Rectal smooth muscle tissue (tissue), 1 donor: Measurements from ENCODE around the gene DNAJA3.

Experiments used
- H3K27ac ChIP-seq: one replicate; pipeline ENCODE4 v1.7.0; 2013; ENCODE audit warnings: low read depth, low read length, inconsistent platforms
- H3K27me3 ChIP-seq: one replicate; pipeline ENCODE4 v1.7.0; 2013; ENCODE audit warnings: low read length; ENCODE audit not compliant: control insufficient read depth, insufficient read depth
- H3K36me3 ChIP-seq: one replicate; pipeline ENCODE4 v1.7.0; 2013; ENCODE audit warnings: low read length; ENCODE audit not compliant: control insufficient read depth, insufficient read depth
- H3K4me1 ChIP-seq: one replicate; pipeline ENCODE4 v1.7.0; 2013; ENCODE audit warnings: low read length; ENCODE audit not compliant: control insufficient read depth, insufficient read depth
- H3K4me3 ChIP-seq: one replicate; pipeline ENCODE4 v1.7.0; 2013; ENCODE audit warnings: low read length
- H3K9ac ChIP-seq: one replicate; pipeline ENCODE4 v1.7.0; 2013; ENCODE audit warnings: low read length

Gene DNAJA3

DNA sequence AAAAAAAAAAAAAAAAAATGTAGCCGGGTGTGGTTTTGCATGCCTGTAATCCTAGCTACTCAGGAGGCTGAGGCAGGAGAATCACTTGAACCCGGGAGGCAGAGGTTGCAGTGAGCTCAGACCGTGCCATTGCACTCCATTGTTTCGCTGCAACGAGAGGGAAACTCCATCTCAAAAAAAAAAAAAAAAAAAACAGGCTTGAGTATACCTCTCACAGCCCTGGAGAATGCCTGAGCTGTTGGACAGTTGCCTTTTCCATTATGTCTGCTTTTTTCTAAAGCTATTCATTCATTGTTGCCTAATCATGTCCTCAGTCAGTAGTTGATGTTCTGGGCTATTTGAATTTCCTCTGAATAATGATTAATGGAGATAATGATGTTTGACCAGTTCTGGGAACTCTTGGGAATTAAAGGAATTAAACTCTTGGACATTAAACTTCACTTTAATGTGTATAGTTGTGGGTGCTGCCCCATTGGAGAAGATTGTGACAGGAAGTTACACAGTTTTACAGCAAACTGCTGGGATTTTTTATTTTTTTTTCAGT is 62.4 kb downstream of the DNAJA3 start:
- Histone ChIP-seq H3K4me3 (no peak overlapping the region), H3K9ac (no peak overlapping the region), H3K27ac (no peak overlapping the region), H3K4me1 (no peaks in the 10 kb centered on the region), H3K27me3 (no peaks in the 10 kb centered on the region), H3K36me3 (peaks cover 6% of the 10 kb centered on the region)

DNA sequence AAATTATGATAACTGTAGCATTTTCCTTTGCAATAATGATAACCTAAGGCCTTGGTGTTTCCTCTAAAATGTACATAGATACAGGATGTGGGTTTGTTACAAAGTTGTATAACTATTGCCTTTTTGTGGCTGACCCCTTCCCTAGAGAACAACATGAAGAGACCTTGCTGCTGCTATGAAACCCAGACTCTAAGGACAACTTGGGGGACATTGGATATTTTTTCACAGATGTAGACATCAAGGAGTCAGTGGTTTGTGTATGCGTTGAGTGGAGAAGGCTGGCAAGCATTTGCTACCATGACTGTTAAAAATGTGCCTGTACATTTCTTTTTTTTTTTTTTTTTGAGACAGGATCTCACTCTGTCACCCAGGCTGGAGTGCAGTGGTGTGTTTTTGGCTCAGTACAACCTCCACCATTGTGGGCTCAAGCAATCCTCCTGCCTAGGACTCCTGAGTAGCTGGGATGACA is 62.9 kb downstream of the DNAJA3 start:
- no peak overlapping the region for H3K4me3 ChIP-seq
- no peak overlapping the region for H3K9ac ChIP-seq
- H3K36me3 ChIP-seq: peaks cover 6% of the 10 kb centered on the region
- H3K27me3 ChIP-seq: no peaks in the 10 kb centered on the region
- H3K4me1 ChIP-seq: no peaks in the 10 kb centered on the region
- H3K27ac ChIP-seq: no peak overlapping the region

DNA sequence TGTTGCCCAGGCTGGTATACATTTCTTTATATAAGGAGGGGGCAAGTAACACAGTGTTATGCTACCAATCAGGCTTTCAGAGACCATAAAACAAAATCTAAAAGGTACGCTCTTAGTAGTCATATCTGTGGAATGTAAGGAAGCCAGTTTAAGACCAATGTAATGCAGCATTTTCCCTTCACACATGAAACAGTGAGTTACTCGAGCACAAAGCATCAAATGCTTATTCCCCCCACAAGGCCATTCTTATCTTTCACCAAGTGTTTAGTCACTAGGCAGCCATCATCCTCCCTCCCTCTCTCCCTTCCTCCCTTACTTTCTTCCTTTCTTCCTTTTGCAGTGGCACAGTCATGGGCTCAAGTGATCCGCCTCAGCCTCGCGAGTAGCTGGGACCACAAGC is 63.4 kb downstream of the DNAJA3 start:
- H3K36me3 ChIP-seq: peaks cover 6% of the 10 kb centered on the region
- H3K27ac ChIP-seq: no peak overlapping the region
- no peak overlapping the region for H3K9ac ChIP-seq
- H3K4me3 ChIP-seq: no peak overlapping the region
- H3K27me3 ChIP-seq: no peaks in the 10 kb centered on the region
- H3K4me1 ChIP-seq: no peaks in the 10 kb centered on the region

DNA sequence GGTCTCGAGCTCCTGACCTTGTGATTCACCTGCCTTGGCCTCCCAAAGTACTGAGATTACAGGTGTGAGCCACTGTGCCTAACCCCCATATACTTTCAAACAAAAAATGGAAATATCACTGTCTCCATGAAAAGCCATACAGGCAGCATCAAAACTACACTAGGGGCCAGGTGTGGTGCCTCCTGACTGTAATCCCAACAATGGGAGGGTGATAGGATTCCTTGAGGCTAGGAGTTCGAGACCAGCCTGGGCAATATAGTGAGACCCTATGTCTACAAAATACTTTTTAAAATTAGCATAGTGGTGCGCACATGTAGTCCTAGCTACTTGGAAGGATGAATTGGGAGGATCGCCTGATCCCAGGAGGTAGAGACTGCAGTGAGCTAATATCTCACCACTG is 66.2 kb downstream of the DNAJA3 start:
- no peak overlapping the region for H3K4me3 ChIP-seq
- H3K9ac ChIP-seq: no peak overlapping the region
- H3K36me3 ChIP-seq: peaks cover 2% of the 10 kb centered on the region
- H3K27me3 ChIP-seq: no peaks in the 10 kb centered on the region
- no peaks in the 10 kb centered on the region for H3K4me1 ChIP-seq
- H3K27ac ChIP-seq: no peak overlapping the region

DNA sequence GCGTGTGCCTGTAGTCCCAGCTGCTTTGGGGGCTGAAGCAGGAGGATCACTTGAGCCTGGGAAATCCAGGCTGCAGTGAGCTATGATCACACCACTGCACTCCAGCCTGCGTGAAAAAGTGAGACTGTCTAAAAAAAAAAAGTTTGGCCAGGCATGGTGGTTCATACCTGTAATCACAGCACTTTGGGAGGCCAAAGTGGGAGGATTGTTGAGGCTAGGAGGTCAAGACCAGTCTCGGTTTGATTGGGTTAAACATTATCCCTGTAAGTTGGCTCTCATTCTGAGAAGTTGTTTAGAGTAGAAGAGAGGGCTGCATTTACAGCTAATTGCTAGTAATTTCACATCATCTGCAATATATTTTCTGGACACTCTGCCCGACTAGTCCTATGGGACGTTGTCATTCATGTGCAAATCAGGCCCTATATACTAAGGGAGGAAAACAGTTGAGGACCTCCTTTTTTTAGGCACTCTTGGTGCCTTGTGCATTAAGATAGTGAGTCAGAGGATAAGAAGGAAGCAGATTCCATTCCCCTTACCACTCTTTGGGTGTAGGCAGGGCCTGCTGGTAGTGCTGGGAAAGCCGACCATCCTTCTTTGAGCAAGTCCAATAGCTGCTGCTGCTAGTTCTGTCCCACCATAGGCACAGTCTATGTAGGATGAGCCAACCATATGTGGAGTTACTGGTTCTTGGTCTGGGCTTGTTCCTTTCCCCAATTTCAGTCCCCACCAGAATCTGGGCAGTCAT is 69.2 kb downstream of the DNAJA3 start:
- peaks cover 3% of the 10 kb centered on the region for H3K4me1 ChIP-seq
- H3K4me3 ChIP-seq: no peak overlapping the region
- no peak overlapping the region for H3K27ac ChIP-seq
- no peaks in the 10 kb centered on the region for H3K27me3 ChIP-seq
- no peak overlapping the region for H3K9ac ChIP-seq
- peaks cover 5% of the 10 kb centered on the region for H3K36me3 ChIP-seq

DNA sequence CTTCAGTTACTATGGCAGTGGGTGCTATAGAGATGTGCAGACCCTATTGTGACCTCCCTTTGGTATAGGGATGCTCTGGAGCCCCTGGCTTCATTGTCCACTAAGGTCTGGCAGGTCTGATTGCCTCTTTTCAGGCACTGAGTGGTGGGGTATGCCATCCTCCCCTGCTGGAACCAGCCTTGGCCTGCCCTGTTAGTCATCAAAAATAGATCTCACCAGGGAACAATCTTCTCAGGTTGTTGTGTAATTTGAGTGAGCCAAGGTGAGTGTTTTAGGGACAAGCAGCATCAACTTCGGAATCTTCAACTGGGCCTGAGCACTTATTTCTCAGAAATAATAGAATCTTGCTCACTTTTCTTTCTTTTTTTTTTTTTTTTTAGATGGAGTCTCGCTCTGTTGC is 70.1 kb downstream of the DNAJA3 start:
- Histone ChIP-seq H3K36me3 (peaks cover 5% of the 10 kb centered on the region), H3K27me3 (no peaks in the 10 kb centered on the region), H3K27ac (no peak overlapping the region), H3K4me1 (peaks cover 11% of the 10 kb centered on the region), H3K4me3 (no peak overlapping the region), H3K9ac (no peak overlapping the region)

DNA sequence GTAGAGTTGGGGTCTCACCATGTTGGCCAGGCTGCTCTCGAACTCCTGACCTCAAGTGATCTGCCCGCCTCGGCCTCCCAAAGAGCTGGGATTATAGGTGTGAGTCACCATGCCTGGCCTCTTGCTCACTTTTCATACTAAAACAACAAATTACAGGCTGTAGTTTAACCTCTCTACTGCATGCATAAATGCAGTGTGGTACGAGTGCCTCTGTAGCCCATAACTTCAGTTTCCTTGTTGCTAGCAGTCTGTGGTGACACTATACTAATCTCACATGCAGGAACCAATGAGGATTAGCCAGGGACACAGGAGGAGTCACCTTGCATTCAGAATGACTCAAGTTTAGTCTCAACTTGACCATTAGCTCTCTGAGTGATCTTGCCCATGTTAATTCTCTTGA is 70.6 kb downstream of the DNAJA3 start:
- Histone ChIP-seq H3K27ac (no peak overlapping the region), H3K4me1 (peaks cover 13% of the 10 kb centered on the region), H3K4me3 (no peak overlapping the region), H3K9ac (no peak overlapping the region), H3K36me3 (peaks cover 5% of the 10 kb centered on the region), H3K27me3 (no peaks in the 10 kb centered on the region)

DNA sequence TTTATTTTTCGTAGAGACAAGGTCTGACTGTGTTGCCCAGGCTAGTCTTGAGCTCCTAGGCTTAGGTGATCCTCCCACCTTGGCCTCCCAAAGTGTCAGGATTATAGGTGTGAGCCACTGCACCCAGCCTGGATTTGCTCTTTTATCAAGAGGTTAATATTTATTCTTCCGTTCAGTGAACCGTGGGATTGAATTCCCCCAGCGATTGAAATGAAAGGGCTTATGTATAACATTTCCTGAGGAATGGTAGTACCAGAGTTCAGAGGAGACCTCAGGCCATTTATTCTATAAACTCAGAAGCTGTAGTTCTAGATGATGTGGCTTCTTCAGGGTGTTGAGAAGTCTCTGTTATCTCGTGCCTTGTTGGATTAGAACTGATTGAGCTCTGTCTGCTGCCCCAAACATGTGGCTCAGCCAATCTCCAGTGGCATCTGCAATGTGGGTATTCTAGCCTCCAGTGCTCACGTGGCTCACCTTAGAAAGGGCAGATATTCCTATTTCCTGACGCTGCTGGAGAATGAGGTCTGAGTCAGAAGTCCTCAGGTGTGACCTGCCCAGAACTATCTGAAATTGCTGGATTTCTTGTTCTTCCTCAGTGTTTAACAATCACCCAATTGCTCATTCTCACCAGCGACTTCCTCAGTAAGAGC is 73.0 kb downstream of the DNAJA3 start:
- Histone ChIP-seq H3K36me3 (peaks cover 5% of the 10 kb centered on the region), H3K27me3 (no peaks in the 10 kb centered on the region), H3K4me1 (peaks cover 13% of the 10 kb centered on the region), H3K9ac (no peak overlapping the region), H3K4me3 (no peak overlapping the region), H3K27ac (no peak overlapping the region)

DNA sequence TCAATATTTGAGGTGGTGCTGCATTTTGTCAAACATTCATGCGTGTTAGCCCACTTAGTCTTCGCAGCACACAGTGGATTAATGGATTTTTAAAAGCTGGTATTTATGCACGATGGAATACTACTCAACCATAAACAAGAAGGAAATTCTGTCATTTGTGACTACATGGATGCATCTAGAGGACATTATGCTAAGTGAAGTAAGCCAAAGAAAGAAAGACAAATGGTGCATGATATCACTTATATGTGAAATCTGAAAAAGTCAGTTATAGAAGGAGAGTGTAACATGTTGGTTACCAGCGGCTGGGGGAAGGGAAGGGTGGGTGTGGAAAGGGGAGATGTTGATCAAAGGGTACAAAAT is 73.5 kb downstream of the DNAJA3 start:
- peaks cover 5% of the 10 kb centered on the region for H3K36me3 ChIP-seq
- H3K27ac ChIP-seq: no peak overlapping the region
- no peak overlapping the region for H3K4me3 ChIP-seq
- no peak overlapping the region for H3K9ac ChIP-seq
- H3K4me1 ChIP-seq: peaks cover 13% of the 10 kb centered on the region
- H3K27me3 ChIP-seq: no peaks in the 10 kb centered on the region

DNA sequence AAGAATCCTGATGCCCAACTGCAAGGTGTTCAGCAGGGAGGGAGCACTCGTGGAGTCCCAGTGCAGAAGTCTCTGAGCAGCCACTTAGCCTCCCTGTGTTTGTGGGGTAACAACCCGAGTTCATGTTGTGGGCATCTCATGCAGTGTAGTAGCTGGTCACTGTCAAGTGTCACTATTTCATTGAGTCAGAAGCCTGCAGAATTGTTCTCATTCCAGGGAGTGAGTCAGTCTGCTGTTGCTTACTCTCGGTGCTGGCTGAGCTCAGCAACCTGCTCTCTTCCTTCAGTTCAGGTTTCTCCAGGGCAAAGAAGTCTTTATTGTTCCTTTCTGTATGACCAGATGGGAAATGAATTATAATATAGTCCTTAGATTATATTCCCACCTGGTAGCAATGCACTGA is 74.6 kb downstream of the DNAJA3 start:
- Histone ChIP-seq H3K27ac (peak overlapping the region; percentile 47), H3K9ac (no peak overlapping the region), H3K36me3 (peaks cover 5% of the 10 kb centered on the region), H3K4me1 (peaks cover 13% of the 10 kb centered on the region), H3K27me3 (no peaks in the 10 kb centered on the region), H3K4me3 (peak overlapping the region; percentile 11)

DNA sequence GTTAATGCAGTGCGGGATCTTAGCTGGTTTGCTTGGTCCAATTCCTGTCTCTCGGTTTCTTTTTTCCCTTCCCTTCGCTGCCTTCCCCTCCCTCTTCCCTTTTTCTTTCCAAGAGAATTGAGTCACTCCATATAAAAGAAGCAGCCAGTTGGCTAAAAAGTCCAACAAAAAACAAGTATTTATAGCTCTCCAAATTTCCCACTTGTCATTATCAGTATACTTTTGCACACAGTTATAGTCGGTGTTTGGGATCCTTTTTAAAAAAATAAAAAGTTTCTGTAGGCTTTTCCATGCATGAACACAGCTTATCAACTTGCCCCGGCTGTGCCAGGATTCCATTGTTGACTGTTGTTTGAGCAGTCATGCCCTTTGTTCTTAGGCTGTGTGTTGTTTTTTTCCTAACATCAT is 75.4 kb downstream of the DNAJA3 start:
- Histone ChIP-seq H3K9ac (no peak overlapping the region), H3K4me3 (no peak overlapping the region), H3K27ac (peak overlapping the region; percentile 47), H3K36me3 (peaks cover 5% of the 10 kb centered on the region), H3K4me1 (peaks cover 13% of the 10 kb centered on the region), H3K27me3 (no peaks in the 10 kb centered on the region)

DNA sequence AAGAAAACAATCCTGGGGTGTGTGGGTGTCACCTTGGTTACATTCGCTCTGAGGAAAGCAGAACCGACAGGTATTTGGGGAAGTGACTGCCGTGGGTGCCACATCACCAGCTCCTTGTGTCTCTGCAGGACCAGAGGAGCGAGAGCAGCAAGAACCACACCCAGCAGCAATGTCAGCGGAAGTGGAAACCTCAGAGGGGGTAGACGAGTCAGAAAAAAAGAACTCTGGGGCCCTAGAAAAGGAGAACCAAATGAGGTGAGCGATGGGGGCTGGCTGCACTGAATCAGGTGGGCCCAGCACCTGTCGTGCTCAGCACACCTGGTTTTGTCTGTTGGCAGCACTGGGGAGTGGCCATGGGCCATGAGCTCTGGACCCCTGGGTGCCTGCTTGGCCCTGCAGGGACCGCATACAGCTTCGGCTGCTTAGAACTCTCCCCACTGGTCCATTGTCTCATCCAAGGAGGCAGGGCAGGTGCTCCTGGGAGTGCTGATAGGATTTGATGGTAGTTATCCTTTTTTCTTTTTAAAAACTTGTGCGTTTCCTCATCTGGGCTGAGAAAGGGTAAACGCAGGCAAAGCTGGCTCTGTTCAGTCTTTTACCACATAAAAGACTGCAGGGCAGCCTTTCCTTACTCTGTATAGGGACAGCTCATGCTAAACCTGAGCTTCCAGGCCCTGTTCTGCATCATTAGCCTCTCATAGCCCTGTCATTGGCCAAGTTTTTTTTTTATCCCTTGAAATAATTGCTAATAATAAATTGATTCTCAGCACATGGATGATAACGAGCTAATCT is 79.9 kb downstream of the DNAJA3 start:
- Histone ChIP-seq H3K27me3 (no peaks in the 10 kb centered on the region), H3K4me1 (peaks cover 4% of the 10 kb centered on the region), H3K27ac (no peak overlapping the region), H3K4me3 (no peak overlapping the region), H3K36me3 (peaks cover 23% of the 10 kb centered on the region), H3K9ac (no peak overlapping the region)
